GM23338 (cell line): ENCODE data around the gene SPAG16. TPM values are rescaled to one million over a fixed set of nuclear protein-coding genes. Genes with fewer than 3 reads are reported as not detected.
"Not testable (repeated sequence)": the region's sequence is repeated elsewhere in the genome, so short reads cannot be mapped to it uniquely, and the experiment has no call there.

Experiments
- ATAC-seq: fragments of 200-7000 bp; cut with Tn5 transposase; 3 replicates; pipeline ENCODE4 v1.9.1; 2020
- DNase-seq: peaks from one replicate; pipeline ENCODE4 v3.0.0-alpha.2; 2015; ENCODE audit warnings: low spot score
- H2AFZ ChIP-seq: fragments of 200-600 bp; sonication (generic); 2 replicates; pipeline ENCODE4 v1.8.0; 2016; ENCODE audit warnings: antibody characterized with exemption, mild to moderate bottlenecking, moderate library complexity
- H3F3A ChIP-seq: fragments of 200-600 bp; sonication (generic); replicated peaks from 2 replicates; pipeline ENCODE4 v1.8.0; 2017; ENCODE audit warnings: antibody characterized with exemption, mixed run types, low read depth
- H3K27ac ChIP-seq: fragments of 200-600 bp; sonication (generic); 2 replicates; pipeline ENCODE4 v1.6.1; 2016; ENCODE audit warnings: low read depth
- H3K27me3 ChIP-seq: fragments of 200-600 bp; sonication (generic); 2 replicates; pipeline ENCODE4 v1.8.0; 2016; ENCODE audit warnings: mild to moderate bottlenecking, mixed run types, moderate library complexity; ENCODE audit not compliant: insufficient read depth
- H3K36me3 ChIP-seq: fragments of 200-600 bp; sonication (generic); 2 replicates; pipeline ENCODE4 v1.8.0; 2016; ENCODE audit warnings: mild to moderate bottlenecking; ENCODE audit not compliant: insufficient read depth
- H3K4me1 ChIP-seq: fragments of 200-600 bp; sonication (generic); 2 replicates; pipeline ENCODE4 v1.8.0; 2016; ENCODE audit warnings: mild to moderate bottlenecking, moderate library complexity; ENCODE audit not compliant: insufficient read depth
- H3K4me2 ChIP-seq: fragments of 200-600 bp; sonication (generic); 2 replicates; pipeline ENCODE4 v1.7.1; 2017; ENCODE audit warnings: mixed run types
- H3K4me3 ChIP-seq: fragments of 200-600 bp; sonication (generic); 2 replicates; pipeline ENCODE4 v1.6.1; 2016; ENCODE audit warnings: mixed run types
- H3K79me2 ChIP-seq: fragments of 200-600 bp; sonication (generic); replicated peaks from 2 replicates; pipeline ENCODE4 v1.8.0; 2017; ENCODE audit warnings: mild to moderate bottlenecking; ENCODE audit not compliant: insufficient read depth
- H3K9me2 ChIP-seq: fragments of 200-600 bp; sonication (generic); 2 replicates; pipeline ENCODE4 v1.8.0; 2017; ENCODE audit not compliant: insufficient read depth
- H4K20me1 ChIP-seq: fragments of 200-600 bp; sonication (generic); replicated peaks from 2 replicates; pipeline ENCODE4 v1.8.0; 2017; ENCODE audit warnings: mild to moderate bottlenecking; ENCODE audit not compliant: insufficient read depth
- H3K27ac Mint-ChIP-seq: 2 replicates; pipeline ENCODE4 v1.8.0; 2020; ENCODE audit warnings: inconsistent platforms, mild to moderate bottlenecking, moderate library complexity, mixed read lengths
- H3K27me3 Mint-ChIP-seq: 3 replicates; pipeline ENCODE4 v1.8.0; 2022; ENCODE audit warnings: low read depth, mild to moderate bottlenecking, moderate library complexity, mixed read lengths, inconsistent platforms; ENCODE audit not compliant: insufficient read depth, poor library complexity
- H3K36me3 Mint-ChIP-seq: 3 replicates; pipeline ENCODE4 v1.8.0; 2021; ENCODE audit warnings: low read depth, mild to moderate bottlenecking, inconsistent platforms, moderate library complexity, mixed read lengths
- H3K4me1 Mint-ChIP-seq: 3 replicates; pipeline ENCODE4 v1.8.0; 2020; ENCODE audit warnings: mild to moderate bottlenecking, inconsistent platforms, mixed read lengths
- H3K4me3 Mint-ChIP-seq: 3 replicates; pipeline ENCODE4 v1.8.0; 2021; ENCODE audit warnings: moderate library complexity, mild to moderate bottlenecking, inconsistent platforms, mixed read lengths
- H3K9me3 Mint-ChIP-seq: 3 replicates; pipeline ENCODE4 v1.8.0; 2020; ENCODE audit warnings: moderate library complexity, mild to moderate bottlenecking, inconsistent platforms, mixed read lengths
- EZH2 ChIP-seq: fragments of 200-600 bp; sonication (generic); IDR thresholded peaks from one replicate; pipeline ENCODE4 v1.8.0; 2017; ENCODE audit warnings: antibody characterized with exemption, mild to moderate bottlenecking, low read depth; ENCODE audit not compliant: unreplicated experiment
- EZH2phosphoT487 ChIP-seq: fragments of 200-600 bp; sonication (generic); IDR thresholded peaks from one replicate; pipeline ENCODE4 v1.8.1; 2018; ENCODE audit warnings: antibody characterized with exemption; ENCODE audit not compliant: unreplicated experiment
- JUNB ChIP-seq: IDR thresholded peaks from one replicate; pipeline ENCODE4 v1.6.1; 2016; ENCODE audit warnings: antibody characterized with exemption; ENCODE audit not compliant: unreplicated experiment
- STAT1 ChIP-seq: IDR thresholded peaks from one replicate; pipeline ENCODE4 v1.6.1; 2016; ENCODE audit warnings: antibody characterized with exemption; ENCODE audit not compliant: unreplicated experiment
- ZNF114 ChIP-seq: fragments of 250-450 bp; sonication (Bioruptor Pico); IDR thresholded peaks from 2 replicates; pipeline ENCODE4 v1.5.0; 2020; ENCODE audit warnings: mild to moderate bottlenecking, moderate library complexity
- ZNF331 ChIP-seq: fragments of 250-450 bp; sonication (Bioruptor Pico); IDR thresholded peaks from 2 replicates; pipeline ENCODE4 v1.5.0; 2020; ENCODE audit warnings: low read depth, mild to moderate bottlenecking, moderate library complexity
- polyA plus RNA-seq: library from polyadenylated mRNA; unstranded; fragments of >200 nt; fragmentation: Nextera tagmentation; extraction: Ambion mirVana; gene quantifications from 2 replicates; pipeline ENCODE4 v1.2.1, GENCODE V29; 2016
- total RNA-seq: library from RNA; depleted of rRNA; stranded (reverse); fragments of >200 nt; shearing (Covaris generic); gene quantifications from 2 replicates; pipeline ENCODE4 v1.2.3, GENCODE V29; 2014
- TF ChIP-seq, protein P1 (sequence below): fragments of 250-450 bp; sonication (Bioruptor Pico); IDR thresholded peaks from 2 replicates; pipeline ENCODE4 v1.5.0; 2020; ENCODE audit warnings: mild to moderate bottlenecking, moderate library complexity
- TF ChIP-seq, protein P2 (sequence below): IDR thresholded peaks from 2 replicates; pipeline ENCODE4 v1.6.1; 2016; ENCODE audit warnings: antibody characterized with exemption
- TF ChIP-seq, protein P3 (sequence below): IDR thresholded peaks from one replicate; pipeline ENCODE4 v1.6.1; 2018; ENCODE audit warnings: antibody characterized with exemption; ENCODE audit not compliant: unreplicated experiment

The SPAG16 gene
- total and polyA plus RNA-seq, 2 experiments from 2014 or later: 19.7 to 47.8 TPM

- H3K4me3 Mint-ChIP-seq, H3K9me2 ChIP-seq, H3K36me3 ChIP-seq, H3K27me3 Mint-ChIP-seq, H3K4me2 ChIP-seq, H3K27ac ChIP-seq, H3K27me3 ChIP-seq, H3K79me2 ChIP-seq, H3K27ac Mint-ChIP-seq, DNase-seq, H3K4me3 ChIP-seq, H4K20me1 ChIP-seq, ATAC-seq, H3F3A ChIP-seq, H2AFZ ChIP-seq: not testable (repeated sequence)
- Mint-ChIP-seq H3K9me3 (peaks cover 15% of the 10 kb centered on the region; the same call in 2 of the 3 replicates), H3K4me1 (peaks cover 11% of the 10 kb centered on the region), H3K36me3 (peaks cover 14% of the 10 kb centered on the region; the same call in 2 of the 3 replicates)
- peaks cover 11% of the 10 kb centered on the region; the same call in 1 of the 2 replicates for H3K4me1 ChIP-seq
Measured at GRCh38 chr2:213718411-213718810, 434.1 kb downstream of the SPAG16 start.

DNA sequence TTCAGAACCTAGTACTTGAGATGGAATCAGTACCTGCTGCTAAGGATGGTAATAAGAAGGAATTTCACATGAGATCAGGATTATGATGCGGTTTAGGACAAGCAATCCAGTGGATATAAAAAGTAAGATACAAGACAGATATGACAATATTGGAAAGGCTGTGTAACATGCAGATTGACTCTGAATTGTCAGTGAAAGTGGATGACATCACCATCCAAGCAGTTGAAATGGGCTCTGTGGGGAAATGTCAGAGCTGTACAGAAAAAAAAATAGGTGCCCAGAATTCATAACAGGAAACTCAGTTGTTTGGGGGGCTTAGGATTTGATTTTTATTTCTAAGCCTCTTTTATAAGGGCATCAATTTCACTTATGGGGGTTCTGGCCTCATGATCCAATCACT is 438.3 kb downstream of the SPAG16 start:
- Histone ChIP-seq H3F3A (no peaks in the 10 kb centered on the region), H3K4me1 (peaks cover 18% of the 10 kb centered on the region), H3K9me2 (no peaks in the 10 kb centered on the region), H3K36me3 (no peaks in the 10 kb centered on the region), H2AFZ (no peak overlapping the region; the same call in none of the 2 replicates), H3K79me2 (no peaks in the 10 kb centered on the region), H3K27ac (no peak overlapping the region), H3K27me3 (no peaks in the 10 kb centered on the region), H3K4me2 (no peak overlapping the region), H3K4me3 (no peak overlapping the region), H4K20me1 (no peaks in the 10 kb centered on the region)
- Mint-ChIP-seq H3K9me3 (peaks cover 15% of the 10 kb centered on the region; the same call in 2 of the 3 replicates), H3K27me3 (peaks cover 4% of the 10 kb centered on the region), H3K4me1 (peaks cover 20% of the 10 kb centered on the region), H3K36me3 (peaks cover 14% of the 10 kb centered on the region; the same call in 2 of the 3 replicates), H3K4me3 (no peak overlapping the region), H3K27ac (no peak overlapping the region)
- no peak for DNase-seq
- ATAC-seq: no peak
- TF ChIP-seq EZH2phosphoT487 (no peak), ZNF114 (CRISPR knock-in tag) (no peak), STAT1 (no peak), ZNF331 (CRISPR knock-in tag) (no peak), JUNB (no peak), EZH2 (no peak)
- TF ChIP-seq, protein P1, sequence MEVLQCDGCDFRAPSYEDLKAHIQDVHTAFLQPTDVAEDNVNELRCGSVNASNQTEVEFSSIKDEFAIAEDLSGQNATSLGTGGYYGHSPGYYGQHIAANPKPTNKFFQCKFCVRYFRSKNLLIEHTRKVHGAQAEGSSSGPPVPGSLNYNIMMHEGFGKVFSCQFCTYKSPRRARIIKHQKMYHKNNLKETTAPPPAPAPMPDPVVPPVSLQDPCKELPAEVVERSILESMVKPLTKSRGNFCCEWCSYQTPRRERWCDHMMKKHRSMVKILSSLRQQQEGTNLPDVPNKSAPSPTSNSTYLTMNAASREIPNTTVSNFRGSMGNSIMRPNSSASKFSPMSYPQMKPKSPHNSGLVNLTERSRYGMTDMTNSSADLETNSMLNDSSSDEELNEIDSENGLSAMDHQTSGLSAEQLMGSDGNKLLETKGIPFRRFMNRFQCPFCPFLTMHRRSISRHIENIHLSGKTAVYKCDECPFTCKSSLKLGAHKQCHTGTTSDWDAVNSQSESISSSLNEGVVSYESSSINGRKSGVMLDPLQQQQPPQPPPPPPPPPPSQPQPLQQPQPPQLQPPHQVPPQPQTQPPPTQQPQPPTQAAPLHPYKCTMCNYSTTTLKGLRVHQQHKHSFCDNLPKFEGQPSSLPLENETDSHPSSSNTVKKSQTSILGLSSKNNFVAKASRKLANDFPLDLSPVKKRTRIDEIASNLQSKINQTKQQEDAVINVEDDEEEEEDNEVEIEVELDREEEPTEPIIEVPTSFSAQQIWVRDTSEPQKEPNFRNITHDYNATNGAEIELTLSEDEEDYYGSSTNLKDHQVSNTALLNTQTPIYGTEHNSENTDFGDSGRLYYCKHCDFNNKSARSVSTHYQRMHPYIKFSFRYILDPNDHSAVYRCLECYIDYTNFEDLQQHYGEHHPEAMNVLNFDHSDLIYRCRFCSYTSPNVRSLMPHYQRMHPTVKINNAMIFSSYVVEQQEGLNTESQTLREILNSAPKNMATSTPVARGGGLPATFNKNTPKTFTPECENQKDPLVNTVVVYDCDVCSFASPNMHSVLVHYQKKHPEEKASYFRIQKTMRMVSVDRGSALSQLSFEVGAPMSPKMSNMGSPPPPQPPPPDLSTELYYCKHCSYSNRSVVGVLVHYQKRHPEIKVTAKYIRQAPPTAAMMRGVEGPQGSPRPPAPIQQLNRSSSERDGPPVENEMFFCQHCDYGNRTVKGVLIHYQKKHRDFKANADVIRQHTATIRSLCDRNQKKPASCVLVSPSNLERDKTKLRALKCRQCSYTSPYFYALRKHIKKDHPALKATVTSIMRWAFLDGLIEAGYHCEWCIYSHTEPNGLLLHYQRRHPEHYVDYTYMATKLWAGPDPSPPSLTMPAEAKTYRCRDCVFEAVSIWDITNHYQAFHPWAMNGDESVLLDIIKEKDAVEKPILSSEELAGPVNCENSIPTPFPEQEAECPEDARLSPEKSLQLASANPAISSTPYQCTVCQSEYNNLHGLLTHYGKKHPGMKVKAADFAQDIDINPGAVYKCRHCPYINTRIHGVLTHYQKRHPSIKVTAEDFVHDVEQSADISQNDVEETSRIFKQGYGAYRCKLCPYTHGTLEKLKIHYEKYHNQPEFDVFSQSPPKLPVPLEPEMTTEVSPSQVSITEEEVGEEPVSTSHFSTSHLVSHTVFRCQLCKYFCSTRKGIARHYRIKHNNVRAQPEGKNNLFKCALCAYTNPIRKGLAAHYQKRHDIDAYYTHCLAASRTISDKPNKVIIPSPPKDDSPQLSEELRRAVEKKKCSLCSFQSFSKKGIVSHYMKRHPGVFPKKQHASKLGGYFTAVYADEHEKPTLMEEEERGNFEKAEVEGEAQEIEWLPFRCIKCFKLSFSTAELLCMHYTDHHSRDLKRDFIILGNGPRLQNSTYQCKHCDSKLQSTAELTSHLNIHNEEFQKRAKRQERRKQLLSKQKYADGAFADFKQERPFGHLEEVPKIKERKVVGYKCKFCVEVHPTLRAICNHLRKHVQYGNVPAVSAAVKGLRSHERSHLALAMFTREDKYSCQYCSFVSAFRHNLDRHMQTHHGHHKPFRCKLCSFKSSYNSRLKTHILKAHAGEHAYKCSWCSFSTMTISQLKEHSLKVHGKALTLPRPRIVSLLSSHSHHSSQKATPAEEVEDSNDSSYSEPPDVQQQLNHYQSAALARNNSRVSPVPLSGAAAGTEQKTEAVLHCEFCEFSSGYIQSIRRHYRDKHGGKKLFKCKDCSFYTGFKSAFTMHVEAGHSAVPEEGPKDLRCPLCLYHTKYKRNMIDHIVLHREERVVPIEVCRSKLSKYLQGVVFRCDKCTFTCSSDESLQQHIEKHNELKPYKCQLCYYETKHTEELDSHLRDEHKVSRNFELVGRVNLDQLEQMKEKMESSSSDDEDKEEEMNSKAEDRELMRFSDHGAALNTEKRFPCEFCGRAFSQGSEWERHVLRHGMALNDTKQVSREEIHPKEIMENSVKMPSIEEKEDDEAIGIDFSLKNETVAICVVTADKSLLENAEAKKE (CRISPR knock-in tag): no peak
- TF ChIP-seq, protein P2, sequence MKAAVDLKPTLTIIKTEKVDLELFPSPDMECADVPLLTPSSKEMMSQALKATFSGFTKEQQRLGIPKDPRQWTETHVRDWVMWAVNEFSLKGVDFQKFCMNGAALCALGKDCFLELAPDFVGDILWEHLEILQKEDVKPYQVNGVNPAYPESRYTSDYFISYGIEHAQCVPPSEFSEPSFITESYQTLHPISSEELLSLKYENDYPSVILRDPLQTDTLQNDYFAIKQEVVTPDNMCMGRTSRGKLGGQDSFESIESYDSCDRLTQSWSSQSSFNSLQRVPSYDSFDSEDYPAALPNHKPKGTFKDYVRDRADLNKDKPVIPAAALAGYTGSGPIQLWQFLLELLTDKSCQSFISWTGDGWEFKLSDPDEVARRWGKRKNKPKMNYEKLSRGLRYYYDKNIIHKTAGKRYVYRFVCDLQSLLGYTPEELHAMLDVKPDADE: no peak
- TF ChIP-seq, protein P3, sequence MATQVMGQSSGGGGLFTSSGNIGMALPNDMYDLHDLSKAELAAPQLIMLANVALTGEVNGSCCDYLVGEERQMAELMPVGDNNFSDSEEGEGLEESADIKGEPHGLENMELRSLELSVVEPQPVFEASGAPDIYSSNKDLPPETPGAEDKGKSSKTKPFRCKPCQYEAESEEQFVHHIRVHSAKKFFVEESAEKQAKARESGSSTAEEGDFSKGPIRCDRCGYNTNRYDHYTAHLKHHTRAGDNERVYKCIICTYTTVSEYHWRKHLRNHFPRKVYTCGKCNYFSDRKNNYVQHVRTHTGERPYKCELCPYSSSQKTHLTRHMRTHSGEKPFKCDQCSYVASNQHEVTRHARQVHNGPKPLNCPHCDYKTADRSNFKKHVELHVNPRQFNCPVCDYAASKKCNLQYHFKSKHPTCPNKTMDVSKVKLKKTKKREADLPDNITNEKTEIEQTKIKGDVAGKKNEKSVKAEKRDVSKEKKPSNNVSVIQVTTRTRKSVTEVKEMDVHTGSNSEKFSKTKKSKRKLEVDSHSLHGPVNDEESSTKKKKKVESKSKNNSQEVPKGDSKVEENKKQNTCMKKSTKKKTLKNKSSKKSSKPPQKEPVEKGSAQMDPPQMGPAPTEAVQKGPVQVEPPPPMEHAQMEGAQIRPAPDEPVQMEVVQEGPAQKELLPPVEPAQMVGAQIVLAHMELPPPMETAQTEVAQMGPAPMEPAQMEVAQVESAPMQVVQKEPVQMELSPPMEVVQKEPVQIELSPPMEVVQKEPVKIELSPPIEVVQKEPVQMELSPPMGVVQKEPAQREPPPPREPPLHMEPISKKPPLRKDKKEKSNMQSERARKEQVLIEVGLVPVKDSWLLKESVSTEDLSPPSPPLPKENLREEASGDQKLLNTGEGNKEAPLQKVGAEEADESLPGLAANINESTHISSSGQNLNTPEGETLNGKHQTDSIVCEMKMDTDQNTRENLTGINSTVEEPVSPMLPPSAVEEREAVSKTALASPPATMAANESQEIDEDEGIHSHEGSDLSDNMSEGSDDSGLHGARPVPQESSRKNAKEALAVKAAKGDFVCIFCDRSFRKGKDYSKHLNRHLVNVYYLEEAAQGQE: no peak
